Heart left ventricle (tissue), 16 donors: ENCODE measurements around the gene PAXX. TPM values are rescaled to one million over a fixed set of nuclear protein-coding genes. Genes with fewer than 3 reads are reported as not detected.

ENCODE experiments used
- ATAC-seq, 4 donors: fragments of 200-7000 bp; cut with Tn5 transposase; one replicate each; pipeline ENCODE4 v1.9.1; 2020 to 2022; ENCODE audit warnings: moderate library complexity in 4 of 4, mild to moderate bottlenecking in 3 of 4, moderate number of reproducible peaks in 1 of 4
- DNase-seq, 5 donors: peaks; one replicate each; pipeline ENCODE4 v3.0.0-alpha.2; 2020
- H3K27ac ChIP-seq, 12 donors: fragments of 200-600 bp; sonication (generic) in 4 of 12; one replicate each; pipeline versions ENCODE4 v1.5.0 to v1.8.0; 2016 to 2022; ENCODE audit warnings: mild to moderate bottlenecking in 2 of 12
- H3K27me3 ChIP-seq, 9 donors: fragments of 200-600 bp; sonication (generic) in 2 of 9; one replicate each; pipeline versions ENCODE4 v1.5.1 to v1.8.0; 2016 to 2022; ENCODE audit warnings: mild to moderate bottlenecking in 3 of 9
- H3K36me3 ChIP-seq, 9 donors: fragments of 200-600 bp; sonication (generic) in 2 of 9; one replicate each; pipeline versions ENCODE4 v1.5.0 to v1.8.0; 2018 to 2022; ENCODE audit warnings: mild to moderate bottlenecking in 2 of 9
- H3K4me1 ChIP-seq, 12 donors: fragments of 200-600 bp; sonication (generic) in 4 of 12; one replicate each; pipeline versions ENCODE4 v1.5.0 to v1.8.0; 2016 to 2022; ENCODE audit warnings: mild to moderate bottlenecking in 3 of 12
- H3K4me3 ChIP-seq, 12 donors: fragments of 200-600 bp; sonication (generic) in 4 of 12; one replicate each; pipeline versions ENCODE4 v1.5.0 to v1.8.0; 2017 to 2022; ENCODE audit warnings: mild to moderate bottlenecking in 9 of 12, moderate library complexity in 4 of 12
- H3K9me3 ChIP-seq, 12 donors: fragments of 200-600 bp; sonication (generic) in 4 of 12; one replicate each; pipeline versions ENCODE4 v1.5.0 to v1.8.0; 2016 to 2022; ENCODE audit warnings: mild to moderate bottlenecking in 1 of 12
- POLR2A ChIP-seq, 2 donors: fragments of 450-650 bp; IDR thresholded peaks; one replicate each; pipeline ENCODE4 v1.6.1; 2017; ENCODE audit warnings: antibody characterized with exemption in 2 of 2, mild to moderate bottlenecking in 2 of 2, moderate library complexity in 2 of 2
- WGBS, 4 donors: extraction: QIAGEN DNeasy Blood & Tissue Kit in 2 of 4; methylation state at CpG; one replicate each; pipeline versions ENCODE4 v1.1.5 to v1.1.7; 2013 to 2018; 5-methylcytosine and 5-hydroxymethylcytosine counted together
- intact Hi-C, 10 donors: fragments of 100-400 bp; cut with DNase I; formaldehyde crosslinking; loops; one replicate each; pipeline versions ENCODE4 v1.11.1 to v1.14.2; 2022
- polyA plus RNA-seq, 2 donors: library from polyadenylated mRNA; stranded (reverse); fragments of 200-250 nt; gene quantifications; one replicate each; pipeline ENCODE4 v1.2.3, GENCODE V29; 2013
- total RNA-seq, 9 donors: library from RNA; depleted of rRNA in 2 of 9; stranded (reverse); fragments of >200 nt in 2 of 9; fragmentation: NEBNext Ultra II Directional in 3 of 9; extraction: Animal tissue kit (Norgen Biotek cat#: 25700) in 3 of 9; gene quantifications; one replicate each; pipeline versions ENCODE4 v1.1.0 to v1.2.4, GENCODE V29; 2016 to 2023
- TF ChIP-seq, protein P1 (sequence below), 12 donors: fragments of 200-600 bp; sonication (generic) in 4 of 12; IDR thresholded peaks; one replicate each; pipeline versions ENCODE4 v1.5.0 to v1.8.0; 2018 to 2022; ENCODE audit warnings: antibody characterized with exemption in 12 of 12, mild to moderate bottlenecking in 5 of 12
- donor health status: ischemic (EF 13 %, LVEDD 7.1; RV severe dilation, severe dysfunction).
- donor health status: healthy with polysubstance abuse.
- donor health status: DM: no; HTN: yes; CAD: no.
- donor health status: DM: no; HTN: no; CAD: no.
- donor health status: ischemic (EF 25% LVEDD 6.9; RV normal size, moderate dysfunction).
- donor health status: ischemic (EF 25% LVEDD 5.7; RV mildly dilated, moderate dysfunction).
- donor health status: healthy.
- donor health status: DM: yes; HTN: yes; CAD: no.
- donor health status: ischemic (EF 35%, LVEDD 5.7; RV mildly dilated, moderate dysfunction).
- donor health status: nonischemic (EF 11% LVEDD 7.7; RV severe dilation, severe dysfunction).
- donor health status: DM: yes; HTN: yes; CAD: no.
- donor health status: PGD.
- donor health status: ischemic (EF 29% LVEDD 5.4; RV normal size, mild dysfunction).
- donor health status: nonischemic (EF 23%, LVEDD 6.1; RV moderate dilation, normal function).

PAXX gene
- total and polyA plus RNA-seq, 11 donors, result 15.0 to 57.3 (median 20.9) TPM

DNA sequence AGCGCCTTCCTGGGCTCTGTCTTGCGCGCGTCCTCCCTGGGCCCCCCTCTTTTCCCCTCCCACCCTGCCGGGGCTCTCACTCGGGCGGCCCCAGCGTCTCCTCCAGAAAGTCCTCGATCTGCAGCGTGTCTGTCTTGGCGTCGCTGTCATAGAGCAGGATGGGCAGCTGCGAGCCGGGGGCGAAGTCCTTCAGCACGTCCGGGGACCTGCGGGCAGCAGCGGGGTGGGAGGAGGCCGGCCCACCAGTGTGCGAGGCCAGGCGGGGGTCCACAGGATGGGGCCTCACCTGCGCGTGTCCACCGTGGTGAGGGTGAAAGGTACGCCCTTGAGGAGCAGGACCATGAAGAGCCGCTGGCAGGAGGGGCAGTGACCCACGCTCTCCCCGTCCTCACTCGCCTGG, 3.1 kb downstream of the PAXX start:
- no peak for ATAC-seq
- peaks cover 0 to 28% (median 0%) of the 10 kb centered on the region in 9 donors for H3K27me3 ChIP-seq
- peak overlapping the region in 8 of 12 donors; percentile 35 to 77 (median 60) for H3K27ac ChIP-seq
- DNase-seq, result no peak
- no peak for TF ChIP-seq POLR2A (IDR thresholded peaks at IDR 0.05)
- TF ChIP-seq, protein P1, sequence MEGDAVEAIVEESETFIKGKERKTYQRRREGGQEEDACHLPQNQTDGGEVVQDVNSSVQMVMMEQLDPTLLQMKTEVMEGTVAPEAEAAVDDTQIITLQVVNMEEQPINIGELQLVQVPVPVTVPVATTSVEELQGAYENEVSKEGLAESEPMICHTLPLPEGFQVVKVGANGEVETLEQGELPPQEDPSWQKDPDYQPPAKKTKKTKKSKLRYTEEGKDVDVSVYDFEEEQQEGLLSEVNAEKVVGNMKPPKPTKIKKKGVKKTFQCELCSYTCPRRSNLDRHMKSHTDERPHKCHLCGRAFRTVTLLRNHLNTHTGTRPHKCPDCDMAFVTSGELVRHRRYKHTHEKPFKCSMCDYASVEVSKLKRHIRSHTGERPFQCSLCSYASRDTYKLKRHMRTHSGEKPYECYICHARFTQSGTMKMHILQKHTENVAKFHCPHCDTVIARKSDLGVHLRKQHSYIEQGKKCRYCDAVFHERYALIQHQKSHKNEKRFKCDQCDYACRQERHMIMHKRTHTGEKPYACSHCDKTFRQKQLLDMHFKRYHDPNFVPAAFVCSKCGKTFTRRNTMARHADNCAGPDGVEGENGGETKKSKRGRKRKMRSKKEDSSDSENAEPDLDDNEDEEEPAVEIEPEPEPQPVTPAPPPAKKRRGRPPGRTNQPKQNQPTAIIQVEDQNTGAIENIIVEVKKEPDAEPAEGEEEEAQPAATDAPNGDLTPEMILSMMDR (IDR thresholded peaks at IDR 0.05), result no peak
- intact Hi-C loops, result loop anchor here in 1 of 10 donors (5.0 kb wide), 1 partner anchor 48 kb away; the partner anchor contains the start of gene C8G
- H3K4me3 ChIP-seq, result peak overlapping the region in 11 of 12 donors; percentile 21 to 53 (median 35)
- H3K36me3 ChIP-seq, result peaks cover 0 to 9% (median 3%) of the 10 kb centered on the region in 9 donors
- H3K4me1 ChIP-seq, result peaks cover 3 to 77% (median 31%) of the 10 kb centered on the region in 12 donors
- 23 to 32% (median 29%) methylated on average over 10 to 30 of the region's 30 CpGs for WGBS, 4 donors
- H3K9me3 ChIP-seq, result peaks cover 0 to 9% (median 0%) of the 10 kb centered on the region in 12 donors

DNA sequence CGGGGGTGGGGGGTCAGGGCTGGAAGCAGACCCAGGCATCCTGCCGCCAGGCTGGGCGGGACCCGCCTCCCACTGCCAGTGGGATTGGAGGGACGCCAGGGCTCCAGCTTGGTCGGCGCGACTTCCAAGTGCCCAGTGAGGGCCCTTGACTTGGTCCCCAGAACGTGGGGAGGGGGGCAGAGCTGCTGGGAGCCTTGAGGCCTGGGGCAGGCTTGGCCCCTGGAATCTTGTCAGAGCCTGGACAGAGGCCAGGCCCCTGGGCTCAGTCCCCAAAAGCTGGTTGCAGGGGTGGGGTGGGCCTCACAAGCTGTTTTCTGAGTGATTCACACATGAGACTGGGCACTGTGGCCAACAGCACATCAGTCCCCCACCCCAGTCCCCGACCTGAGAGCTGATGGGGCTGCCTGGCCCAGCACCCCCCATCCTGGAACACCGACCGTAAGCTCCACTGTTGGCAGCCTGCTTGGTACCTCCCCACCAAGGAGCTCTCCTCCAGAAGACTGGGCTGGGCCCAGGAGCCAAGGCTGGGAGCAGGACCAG, 3.6 kb downstream of the PAXX start:
- H3K27ac ChIP-seq, result peak overlapping the region in 11 of 12 donors; percentile 34 to 77 (median 63)
- intact Hi-C loops, result loop anchor here in 1 of 10 donors (5.0 kb wide), 1 partner anchor 49 kb away; the partner anchor contains the start of gene C8G
- no peak for ATAC-seq
- peaks cover 0 to 28% (median 0%) of the 10 kb centered on the region in 9 donors for H3K27me3 ChIP-seq
- peak in 2 of 5 donors; percentile 62 to 65 for DNase-seq
- H3K9me3 ChIP-seq, result peaks cover 0 to 4% (median 0%) of the 10 kb centered on the region in 12 donors
- WGBS, 4 donors, result 17 to 36% (median 23%) methylated on average over 8 to 12 of the region's 12 CpGs
- no peak for TF ChIP-seq POLR2A (IDR thresholded peaks at IDR 0.05)
- peaks cover 0 to 9% (median 3%) of the 10 kb centered on the region in 9 donors for H3K36me3 ChIP-seq
- H3K4me1 ChIP-seq, result peaks cover 3 to 81% (median 31%) of the 10 kb centered on the region in 12 donors
- peak overlapping the region in 11 of 12 donors; percentile 14 to 53 (median 35) for H3K4me3 ChIP-seq

DNA sequence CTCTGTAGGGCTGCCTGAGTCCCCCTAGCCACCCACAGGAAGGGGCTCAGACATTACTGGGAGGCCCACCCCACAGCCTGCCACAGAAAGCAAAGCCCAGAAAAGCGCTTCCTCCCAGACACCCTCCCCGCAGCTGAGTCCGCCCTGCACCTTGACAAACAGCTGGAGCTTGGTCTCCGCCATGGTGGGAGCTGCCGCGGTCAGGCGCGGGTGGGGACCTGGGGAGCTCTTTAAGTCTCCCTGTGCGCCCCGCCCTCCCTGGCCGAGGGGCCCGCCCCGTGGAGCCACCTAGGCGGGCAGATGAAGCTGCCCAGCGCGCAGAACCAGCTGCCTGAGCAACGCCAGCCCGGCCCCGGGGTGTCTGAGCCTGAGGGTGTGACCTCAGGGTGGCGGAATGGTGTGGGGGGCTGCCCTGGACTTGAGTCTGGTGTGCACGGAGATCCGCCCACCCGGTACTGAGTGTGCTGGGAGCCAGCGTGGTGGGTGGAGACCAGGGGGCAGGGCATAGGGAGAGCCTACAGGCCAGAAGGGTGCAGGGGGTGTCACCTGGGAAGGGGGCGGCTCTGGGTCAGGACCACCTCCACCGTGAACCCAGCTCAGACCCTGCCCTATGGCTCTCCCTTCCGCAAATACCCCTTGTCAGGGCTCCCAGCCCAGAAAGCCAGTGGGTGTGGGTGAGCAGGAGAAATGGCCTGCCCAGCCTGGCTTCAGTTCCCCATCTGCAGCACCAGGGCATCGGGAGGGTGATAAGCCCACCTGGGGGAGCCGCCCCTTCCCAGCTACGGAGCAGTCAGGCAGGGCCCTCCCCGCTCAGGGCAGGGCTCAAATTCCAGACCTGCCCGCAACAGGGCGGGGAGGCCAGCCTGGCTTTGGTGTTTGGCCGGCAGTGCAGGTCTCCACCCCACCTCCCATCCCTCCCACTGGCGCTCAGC, 4.4 kb downstream of the PAXX start, which contains the start of gene CLIC3:
Gene CLIC3, minus strand, starts transcription at position 208 of the 932 bp plus-strand sequence. Its CDS starts 25 bp downstream, at position 183.
- H3K27ac ChIP-seq, result peak within 1 kb of the TSS in 11 of 12 donors; percentile 34 to 77 (median 63)
- H3K36me3 ChIP-seq, result peaks cover 0 to 9% (median 3%) of the 10 kb centered on the region in 9 donors
- H3K4me3 ChIP-seq, result peak within 1 kb of the TSS in 11 of 12 donors; percentile 21 to 53 (median 35)
- DNase-seq, result peak in 1 of 5 donors; percentile 54
- peaks cover 3 to 87% (median 31%) of the 10 kb centered on the region in 12 donors for H3K4me1 ChIP-seq
- H3K27me3 ChIP-seq, result peaks cover 0 to 28% (median 0%) of the 10 kb centered on the region in 9 donors
- WGBS, 4 donors, result 30 to 49% (median 38%) methylated on average over 17 to 35 of the region's 35 CpGs
- peak in 1 of 4 donors; percentile 2 for ATAC-seq
- intact Hi-C loops, result loop anchor here in 1 of 10 donors (5.0 kb wide), 1 partner anchor 49 kb away; the partner anchor contains the start of gene C8G
- no peak for TF ChIP-seq POLR2A (IDR thresholded peaks at IDR 0.05)
- TF ChIP-seq, protein P1 (IDR thresholded peaks at IDR 0.05), result no peak
- H3K9me3 ChIP-seq, result no peaks in the 10 kb centered on the region

DNA sequence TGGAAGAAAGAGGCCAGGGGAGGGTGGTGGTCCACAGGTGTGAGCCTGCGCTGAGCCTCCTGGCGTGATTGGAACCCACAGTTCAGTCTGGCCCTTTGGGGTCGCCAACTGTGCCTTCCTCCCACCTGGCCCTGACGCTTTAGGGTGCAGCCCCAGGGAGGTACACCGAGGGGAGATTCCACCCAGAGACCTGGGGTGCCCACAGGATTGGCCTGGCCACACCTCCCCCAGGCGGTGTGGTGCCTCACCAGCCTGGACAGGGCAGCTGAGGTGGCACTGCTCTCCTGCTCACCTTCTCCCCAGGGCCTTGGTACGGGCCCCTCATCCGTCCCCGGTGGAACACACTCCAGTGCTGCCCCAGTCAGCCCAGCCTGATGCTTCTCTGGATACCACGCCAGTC, 5.1 kb downstream of the PAXX start:
- no peaks in the 10 kb centered on the region for H3K9me3 ChIP-seq
- H3K36me3 ChIP-seq, result peaks cover 0 to 9% (median 3%) of the 10 kb centered on the region in 9 donors
- H3K27ac ChIP-seq, result peak overlapping the region in 3 of 12 donors; percentile 17 to 76 (median 75)
- H3K27me3 ChIP-seq, result peaks cover 0 to 28% (median 0%) of the 10 kb centered on the region in 9 donors
- WGBS, 4 donors, result 75 to 88% (median 78%) methylated on average over 6 to 10 of the region's 10 CpGs
- TF ChIP-seq, protein P1 (IDR thresholded peaks at IDR 0.05), result no peak
- no peak for TF ChIP-seq POLR2A (IDR thresholded peaks at IDR 0.05)
- H3K4me1 ChIP-seq, result peaks cover 3 to 87% (median 31%) of the 10 kb centered on the region in 12 donors
- ATAC-seq, result no peak
- H3K4me3 ChIP-seq, result no peak overlapping the region
- intact Hi-C loops, result loop anchor here in 1 of 10 donors (5.0 kb wide), 1 partner anchor 50 kb away; the partner anchor contains the start of gene C8G
- no peak for DNase-seq
